Measurements from ENCODE around the gene SIK2. TPM values are rescaled to one million over a fixed set of nuclear protein-coding genes. Genes with fewer than 3 reads are reported as not detected.

Gene SIK2
- total RNA-seq, 1 experiment from 2014 or later: 13.0 TPM

DNA sequence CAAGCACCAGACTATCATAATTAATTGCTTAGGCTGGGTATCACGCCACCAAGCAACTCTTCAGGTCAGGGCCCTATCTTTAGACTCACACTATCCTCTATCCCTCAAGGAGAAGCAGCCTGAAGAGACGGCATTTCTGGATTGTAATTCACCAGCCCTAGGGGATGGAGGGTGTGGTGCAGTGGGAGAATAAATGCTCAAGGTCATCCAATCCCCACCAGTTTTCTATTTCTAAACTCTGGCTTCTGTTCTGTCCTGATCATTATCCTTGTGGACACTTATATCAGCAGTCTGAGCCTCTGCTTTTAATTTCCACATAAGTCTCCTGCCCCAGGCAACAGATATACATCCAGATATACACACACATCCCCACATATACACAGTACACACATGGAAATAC is 13.1 kb upstream of the SIK2 start:
- CTCF ChIA-PET: interaction anchor here (1.0 to 1.9 kb wide), 2 partner anchors 188 to 253 kb away, joined by 3 to 6 read pairs; no protein-coding TSS in a partner anchor
- no peak for ATAC-seq

DNA sequence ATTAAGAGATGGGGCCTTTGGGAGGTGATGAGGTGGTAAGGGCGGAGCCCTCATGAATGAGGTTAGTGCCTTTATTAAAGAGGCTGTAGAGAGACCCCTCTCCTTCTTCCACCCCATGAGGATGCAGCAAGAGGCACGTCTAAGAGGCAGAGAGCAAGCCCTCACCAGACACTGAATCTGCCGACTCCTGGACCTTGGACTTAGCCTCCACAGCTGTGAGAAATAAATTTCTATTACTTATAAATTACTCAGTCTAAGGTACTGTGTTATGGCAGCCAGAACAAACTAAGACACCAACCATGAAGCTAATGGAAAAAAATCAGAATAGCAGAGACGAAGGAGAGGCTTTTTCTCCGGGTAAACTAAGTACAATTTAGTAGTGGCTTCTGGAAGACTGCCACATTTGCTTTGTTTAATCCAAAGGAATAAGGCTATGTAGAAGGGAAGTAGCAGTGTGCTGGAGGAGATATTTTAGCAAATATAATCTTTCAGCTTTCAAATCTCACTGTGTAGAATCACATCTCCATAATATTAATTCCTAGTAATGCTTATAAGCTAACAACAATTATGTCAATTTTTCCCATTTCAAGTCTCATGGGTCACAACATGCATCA is 12.3 kb upstream of the SIK2 start:
- no peak overlapping the region for H3K27ac ChIP-seq (ENCODE audit: low read depth, low read length)
- DNase-seq (ENCODE audit: low read depth, low spot score) (no peak), ATAC-seq (no peak)
- POLR2A ChIA-PET: no interaction called here
- H3K9ac ChIP-seq (ENCODE audit: low read length): no peak overlapping the region
- no TSS peak for BruUV-seq (replicated peaks)
- H4K20me1 ChIP-seq (ENCODE audit: insufficient read depth): no peaks in the 10 kb centered on the region
- no peaks in the 10 kb centered on the region for H3K36me3 ChIP-seq (ENCODE audit: control insufficient read depth in 1 of 2, insufficient read depth in 2 of 2, low read length in 2 of 2)
- H3K4me2 ChIP-seq (ENCODE audit: low read length): no peak overlapping the region
- no peak overlapping the region for H2AFZ ChIP-seq (ENCODE audit: low read depth, low read length, poor library complexity, severe bottlenecking)
- no peaks in the 10 kb centered on the region for H3K27me3 ChIP-seq (ENCODE audit: insufficient read depth, low read length)
- TF ChIP-seq, protein P1, sequence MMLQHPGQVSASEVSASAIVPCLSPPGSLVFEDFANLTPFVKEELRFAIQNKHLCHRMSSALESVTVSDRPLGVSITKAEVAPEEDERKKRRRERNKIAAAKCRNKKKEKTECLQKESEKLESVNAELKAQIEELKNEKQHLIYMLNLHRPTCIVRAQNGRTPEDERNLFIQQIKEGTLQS (IDR thresholded peaks at IDR 0.05): no peak
- TF ChIP-seq EGR1 (IDR thresholded peaks at IDR 0.05; ENCODE audit: low read depth) (no peak), POLR2AphosphoS5 (IDR thresholded peaks at IDR 0.05; ENCODE audit: low read depth, low read length) (no peak), SIN3A (IDR thresholded peaks at IDR 0.05; ENCODE audit: low read depth) (no peak), EZH2 (IDR thresholded peaks at IDR 0.05) (no peak), TCF7L2 (IDR thresholded peaks at IDR 0.05; ENCODE audit: borderline replicate concordance, extremely low read depth, insufficient read depth, insufficient read length) (no peak)
- TF ChIP-seq, protein P2, sequence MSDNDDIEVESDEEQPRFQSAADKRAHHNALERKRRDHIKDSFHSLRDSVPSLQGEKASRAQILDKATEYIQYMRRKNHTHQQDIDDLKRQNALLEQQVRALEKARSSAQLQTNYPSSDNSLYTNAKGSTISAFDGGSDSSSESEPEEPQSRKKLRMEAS (IDR thresholded peaks at IDR 0.05): no peak
- no peaks in the 10 kb centered on the region for H3K9me3 ChIP-seq (ENCODE audit: control insufficient read depth in 1 of 2, insufficient read depth in 1 of 2, low read depth in 1 of 2, low read length in 2 of 2)
- RAD21 ChIA-PET (ENCODE audit: low non-redundant PET in 1 of 2, low total read pairs in 2 of 2, uncharacterized antibody in 2 of 2, unreplicated experiment in 2 of 2): no interaction called here
- H3K79me2 ChIP-seq (ENCODE audit: insufficient read depth, low read length): no peaks in the 10 kb centered on the region
- no peaks in the 10 kb centered on the region for H3K9me2 ChIP-seq (ENCODE audit: insufficient read depth)
- CTCF ChIA-PET: interaction anchor here (1.9 kb wide), 1 partner anchor 187 kb away, joined by 6 read pairs; no protein-coding TSS in a partner anchor
- intact Hi-C loops (cut with micrococcal nuclease): loop anchor here (10.0 kb wide), 1 partner anchor 405 kb away; no protein-coding TSS in a partner anchor
- H3K4me1 ChIP-seq (ENCODE audit: control insufficient read depth in 1 of 2, insufficient read depth in 2 of 2, low read length in 2 of 2): no peaks in the 10 kb centered on the region
- no peak overlapping the region for H3K4me3 ChIP-seq (replicated peaks in 1 of 2; ENCODE audit: low read depth in 1 of 2, low read length in 2 of 2)

More for the DNA sequence above, 13.1 kb upstream of the SIK2 start:
- Histone ChIP-seq H3K9me3 (ENCODE audit: control insufficient read depth in 1 of 2, insufficient read depth in 1 of 2, low read depth in 1 of 2, low read length in 2 of 2) (no peaks in the 10 kb centered on the region), H3K36me3 (ENCODE audit: control insufficient read depth in 1 of 2, insufficient read depth in 2 of 2, low read length in 2 of 2) (no peaks in the 10 kb centered on the region), H3K79me2 (ENCODE audit: insufficient read depth, low read length) (no peaks in the 10 kb centered on the region), H3K4me3 (replicated peaks in 1 of 2; ENCODE audit: low read depth in 1 of 2, low read length in 2 of 2) (no peak overlapping the region), H3K4me2 (ENCODE audit: low read length) (no peak overlapping the region), H3K9ac (ENCODE audit: low read length) (no peak overlapping the region), H2AFZ (ENCODE audit: low read depth, low read length, poor library complexity, severe bottlenecking) (no peak overlapping the region), H3K27ac (ENCODE audit: low read depth, low read length) (no peak overlapping the region), H3K27me3 (ENCODE audit: insufficient read depth, low read length) (no peaks in the 10 kb centered on the region), H3K4me1 (ENCODE audit: control insufficient read depth in 1 of 2, insufficient read depth in 2 of 2, low read length in 2 of 2) (no peaks in the 10 kb centered on the region), H3K9me2 (ENCODE audit: insufficient read depth) (no peaks in the 10 kb centered on the region), H4K20me1 (ENCODE audit: insufficient read depth) (no peaks in the 10 kb centered on the region)
- intact Hi-C loops (cut with micrococcal nuclease): loop anchor here (10.0 kb wide), 1 partner anchor 406 kb away; no protein-coding TSS in a partner anchor
- TF ChIP-seq POLR2AphosphoS5 (IDR thresholded peaks at IDR 0.05; ENCODE audit: low read depth, low read length): no peak
- no TSS peak for BruUV-seq (replicated peaks)
- no peak for DNase-seq (ENCODE audit: low read depth, low spot score)
- POLR2A ChIA-PET: no interaction called here
- RAD21 ChIA-PET (ENCODE audit: low non-redundant PET in 1 of 2, low total read pairs in 2 of 2, uncharacterized antibody in 2 of 2, unreplicated experiment in 2 of 2): no interaction called here

Measured in HCT116 (cell line).